Stimulated activated naive CD8-positive, alpha-beta T cell treated with anti-CD3 and anti-CD28 coated beads, Interleukin-15, amount 100 ng/mL, for 72 hours (primary cell): ENCODE measurements around the gene WDHD1.

Experiments used
- ATAC-seq: fragments of 150-1000 bp; cut with Tn5 transposase; 2 replicates; pipeline ENCODE4 v1.10.0; 2021; ENCODE audit warnings: mild to moderate bottlenecking, moderate library complexity
- DNase-seq, 2 donors: peaks; one replicate each; pipeline ENCODE4 v3.0.0; 2021 to 2022
- H3K27ac Mint-ChIP-seq, 2 donors: one replicate each; pipeline ENCODE4 v1.8.0; 2022; ENCODE audit warnings: mild to moderate bottlenecking in 2 of 2, mixed read lengths in 2 of 2, moderate library complexity in 2 of 2
- H3K27me3 Mint-ChIP-seq: one replicate; pipeline ENCODE4 v1.8.0; 2022; ENCODE audit warnings: mixed read lengths
- H3K4me1 Mint-ChIP-seq: one replicate; pipeline ENCODE4 v1.8.0; 2022; ENCODE audit warnings: mild to moderate bottlenecking, mixed read lengths
- H3K4me3 Mint-ChIP-seq, 2 donors: one replicate each; pipeline ENCODE4 v1.8.0; 2022; ENCODE audit warnings: mild to moderate bottlenecking in 2 of 2, mixed read lengths in 2 of 2, moderate library complexity in 1 of 2
- H3K9me3 Mint-ChIP-seq, 2 donors: one replicate each; pipeline ENCODE4 v1.8.0; 2022; ENCODE audit warnings: mixed read lengths in 2 of 2

The WDHD1 gene

GRCh38 chr14:54890788-54891187 lies 136.1 kb downstream of the WDHD1 start:
- ATAC-seq, result no peak
- Mint-ChIP-seq H3K27me3 (no peaks in the 10 kb centered on the region), H3K9me3 (no peaks in the 10 kb centered on the region), H3K4me3 (no peak overlapping the region), H3K27ac (peak overlapping the region in 1 of 2 donors; percentile 17), H3K4me1 (peaks cover 61% of the 10 kb centered on the region)
- DNase-seq, result no peak

GRCh38 chr14:54889919-54890318 lies 137.0 kb downstream of the WDHD1 start:
- Mint-ChIP-seq H3K27me3 (no peaks in the 10 kb centered on the region), H3K9me3 (no peaks in the 10 kb centered on the region), H3K4me1 (peaks cover 61% of the 10 kb centered on the region), H3K27ac (peak overlapping the region in 1 of 2 donors; percentile 31), H3K4me3 (peak overlapping the region in 1 of 2 donors; percentile 27)
- DNase-seq (no peak), ATAC-seq (peak; percentile 77)
